ENCODE measurements around the gene CYP2A13.

- TF ChIP-seq CTCF (IDR thresholded peaks at IDR 0.05) (no peak), POLR2A (IDR thresholded peaks at IDR 0.05; ENCODE audit: low read depth) (no peak), POLR2AphosphoS5 (IDR thresholded peaks at IDR 0.05) (no peak), EP300 (IDR thresholded peaks at IDR 0.05) (no peak)
Observed at GRCh38 chr19:41097302-41097701, 9.1 kb downstream of the CYP2A13 start.
